ENCODE measurements around the gene NRIP2.

Gene NRIP2

GRCh38 chr12:2779281-2779680 lies 55.6 kb downstream of the NRIP2 start:
- no peaks in the 10 kb centered on the region for H3K9me3 ChIP-seq (ENCODE audit: control insufficient read depth, low read length)
- no peak overlapping the region for H3K9ac ChIP-seq (ENCODE audit: low read length)
- peaks cover 11% of the 10 kb centered on the region for H3K27me3 ChIP-seq (ENCODE audit: control insufficient read depth, insufficient read depth, low read length)
- no peak overlapping the region for H3K4me3 ChIP-seq (ENCODE audit: low read length)
- H3K4me1 ChIP-seq (ENCODE audit: control insufficient read depth, insufficient read depth, low read length) = peaks cover 6% of the 10 kb centered on the region
- no peaks in the 10 kb centered on the region for H3K36me3 ChIP-seq (ENCODE audit: control insufficient read depth, insufficient read depth, low read length)

DNA sequence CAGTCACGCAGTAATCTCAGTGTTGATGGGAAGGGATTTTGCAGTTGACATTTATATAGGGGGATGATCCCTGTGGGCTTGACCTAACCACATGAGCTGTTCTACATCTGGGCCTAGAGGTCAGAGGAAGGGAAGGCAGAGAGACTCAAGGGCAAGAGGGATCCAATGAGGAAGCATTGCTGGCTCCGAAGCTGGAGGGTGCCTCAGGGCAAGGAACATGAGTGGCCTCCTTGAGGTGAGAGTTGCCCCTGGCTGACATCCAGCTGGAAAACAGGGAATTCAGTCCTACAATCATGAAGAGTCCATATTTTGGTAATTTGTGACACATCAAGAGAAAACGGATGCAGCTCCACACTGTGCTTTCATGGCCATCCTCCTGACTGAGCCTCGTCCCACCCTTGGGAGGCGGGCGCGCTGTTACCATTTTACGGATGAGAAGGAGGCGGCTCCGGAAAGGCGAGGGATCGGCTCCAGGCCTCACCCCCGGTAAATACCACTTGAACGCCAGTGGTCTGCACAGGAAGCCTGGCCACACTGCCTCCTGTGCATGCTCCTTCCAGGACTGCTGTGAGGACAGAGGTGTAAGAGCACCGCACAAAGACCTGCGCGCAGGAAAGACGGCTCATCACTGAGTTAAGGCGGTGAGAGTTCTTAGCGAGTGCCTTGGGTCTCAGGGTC lies 58.6 kb downstream of the NRIP2 start:
- Histone ChIP-seq H3K9ac (ENCODE audit: low read length) (no peak overlapping the region), H3K4me3 (ENCODE audit: low read length) (no peak overlapping the region), H3K36me3 (ENCODE audit: control insufficient read depth, insufficient read depth, low read length) (no peaks in the 10 kb centered on the region), H3K4me1 (ENCODE audit: control insufficient read depth, insufficient read depth, low read length) (no peaks in the 10 kb centered on the region), H3K27me3 (ENCODE audit: control insufficient read depth, insufficient read depth, low read length) (no peaks in the 10 kb centered on the region), H3K9me3 (ENCODE audit: control insufficient read depth, low read length) (no peaks in the 10 kb centered on the region)

DNA sequence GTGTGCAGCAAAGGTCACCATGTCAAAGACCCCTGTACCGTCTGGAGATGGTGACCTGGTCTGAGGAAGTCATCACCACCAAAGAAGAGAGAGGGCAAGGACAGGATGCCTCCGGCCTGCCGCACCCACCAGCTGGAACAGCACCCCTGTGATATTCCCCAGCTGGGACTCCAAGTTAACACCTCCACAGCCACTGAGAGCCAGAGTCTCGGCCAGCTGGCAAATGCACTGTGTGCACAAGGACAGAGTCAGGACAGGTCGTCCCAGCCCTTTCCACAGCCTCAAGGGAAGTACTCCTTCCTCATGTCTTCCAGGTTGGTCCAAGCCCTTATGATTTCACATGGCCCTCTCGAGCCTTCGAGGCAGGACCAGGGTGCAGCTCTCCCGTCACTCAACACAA lies 59.4 kb downstream of the NRIP2 start:
- H3K9me3 ChIP-seq (ENCODE audit: control insufficient read depth, low read length) = no peaks in the 10 kb centered on the region
- H3K9ac ChIP-seq (ENCODE audit: low read length) = no peak overlapping the region
- H3K36me3 ChIP-seq (ENCODE audit: control insufficient read depth, insufficient read depth, low read length) = no peaks in the 10 kb centered on the region
- no peaks in the 10 kb centered on the region for H3K4me1 ChIP-seq (ENCODE audit: control insufficient read depth, insufficient read depth, low read length)
- no peak overlapping the region for H3K4me3 ChIP-seq (ENCODE audit: low read length)
- no peaks in the 10 kb centered on the region for H3K27me3 ChIP-seq (ENCODE audit: control insufficient read depth, insufficient read depth, low read length)
